WI38 (cell line): ENCODE results near the gene CDC25C.
"Not testable (repeated sequence)": the region's sequence is repeated elsewhere in the genome, so short reads cannot be mapped to it uniquely, and the experiment has no call there.

ENCODE experiments used
- H3K4me3 ChIP-seq: 2 replicates; pipeline ENCODE4 v1.5.1; 2011; ENCODE audit warnings: low read depth, mild to moderate bottlenecking, control low read depth, low read length
- CTCF ChIP-seq: IDR thresholded peaks from 2 replicates; pipeline ENCODE4 v1.5.1; 2012; ENCODE audit warnings: low read depth, mild to moderate bottlenecking, control low read depth, low read length

The CDC25C gene

GRCh38 chr5:138258704-138259292 is 72.8 kb downstream of the CDC25C start:
- TF ChIP-seq CTCF = no peak
- H3K4me3 ChIP-seq = no peak overlapping the region

GRCh38 chr5:138257583-138257982 is 74.0 kb downstream of the CDC25C start:
- no peak for TF ChIP-seq CTCF
- no peak overlapping the region for H3K4me3 ChIP-seq

- no peak overlapping the region for H3K4me3 ChIP-seq
- TF ChIP-seq CTCF = no peak
Measured at GRCh38 chr5:138252944-138253343, 78.7 kb downstream of the CDC25C start.

GRCh38 chr5:138247800-138248199 is 83.8 kb downstream of the CDC25C start:
- H3K4me3 ChIP-seq = not testable (repeated sequence)

- H3K4me3 ChIP-seq = no peak overlapping the region
- no peak for TF ChIP-seq CTCF
Measured at GRCh38 chr5:138246822-138247221, 84.8 kb downstream of the CDC25C start.

GRCh38 chr5:138246334-138246733 is 85.3 kb downstream of the CDC25C start:
- no peak overlapping the region for H3K4me3 ChIP-seq
- TF ChIP-seq CTCF = no peak

- H3K4me3 ChIP-seq = no peak overlapping the region
Measured at GRCh38 chr5:138245717-138246116, 85.9 kb downstream of the CDC25C start.

More at GRCh38 chr5:138245717-138246116, 85.9 kb downstream of the CDC25C start:
- TF ChIP-seq CTCF = no peak
